ENCODE measurements around the gene AQP2. TPM values are rescaled to one million over a fixed set of nuclear protein-coding genes. Genes with fewer than 3 reads are reported as not detected.

The AQP2 gene
- total RNA-seq, 1 experiment from 2014 or later = 0.36 TPM

GRCh38 chr12:50006280-50006679 is 55.7 kb downstream of the AQP2 start:
- in situ Hi-C loops (cut with HindIII; ENCODE audit: low pct_unique_long_range_greater_than_20kb, low sequenced_read_pairs) = no loop called here
- POLR2A ChIA-PET = interaction anchor here (0.7 to 1.1 kb wide), 2 partner anchors 12 to 253 kb away, joined by 3 to 4 read pairs; no protein-coding TSS in a partner anchor
- Histone ChIP-seq H3K36me3 (ENCODE audit: control insufficient read depth, insufficient read depth, low read length) (peaks cover 60% of the 10 kb centered on the region), H3K27ac (ENCODE audit: low read length) (peak overlapping the region; percentile 61), H3K4me3 (ENCODE audit: low read depth in 2 of 2, low read length in 2 of 2) (no peak overlapping the region), H3K9me3 (ENCODE audit: control insufficient read depth, insufficient read depth, low read depth, low read length) (no peaks in the 10 kb centered on the region), H3K4me1 (ENCODE audit: control insufficient read depth, insufficient read depth, low read length) (peaks cover 16% of the 10 kb centered on the region), H3K27me3 (ENCODE audit: control insufficient read depth, insufficient read depth, low read length) (no peaks in the 10 kb centered on the region)
- DNase-seq (ENCODE audit: low read depth, low spot score) (no peak), ATAC-seq (no peak)
- CTCF ChIA-PET = interaction anchor here (0.8 kb wide), 1 partner anchor 30 kb away, joined by 7 read pairs; no protein-coding TSS in a partner anchor
- intact Hi-C loops (cut with micrococcal nuclease; ENCODE audit: unreplicated experiment) = no loop called here
- no TSS peak for BruUV-seq (replicated peaks)
- no peak for TF ChIP-seq TCF7L2 (IDR thresholded peaks at IDR 0.05; ENCODE audit: low read depth, low read length)
- no peak for TF ChIP-seq CTCF (IDR thresholded peaks at IDR 0.05)

- H3K4me3 ChIP-seq (ENCODE audit: low read depth in 2 of 2, low read length in 2 of 2) = no peak overlapping the region
- H3K4me1 ChIP-seq (ENCODE audit: control insufficient read depth, insufficient read depth, low read length) = peaks cover 16% of the 10 kb centered on the region
- H3K27ac ChIP-seq (ENCODE audit: low read length) = peak overlapping the region; percentile 61
- H3K36me3 ChIP-seq (ENCODE audit: control insufficient read depth, insufficient read depth, low read length) = peaks cover 56% of the 10 kb centered on the region
- peak; percentile 73 for ATAC-seq
- CTCF ChIA-PET = interaction anchor here (0.6 to 0.8 kb wide), 2 partner anchors 27 to 29 kb away, joined by 7 to 8 read pairs; no protein-coding TSS in a partner anchor
- in situ Hi-C loops (cut with HindIII; ENCODE audit: low pct_unique_long_range_greater_than_20kb, low sequenced_read_pairs) = no loop called here
- H3K9me3 ChIP-seq (ENCODE audit: control insufficient read depth, insufficient read depth, low read depth, low read length) = no peaks in the 10 kb centered on the region
- TF ChIP-seq TCF7L2 (IDR thresholded peaks at IDR 0.05; ENCODE audit: low read depth, low read length) (peak; percentile 59; the same call in 1 of the 2 replicates), CTCF (IDR thresholded peaks at IDR 0.05) (no peak), POLR2AphosphoS5 (IDR thresholded peaks at IDR 0.05; ENCODE audit: low read depth, low read length) (no peak), REST (IDR thresholded peaks at IDR 0.05; ENCODE audit: insufficient read depth in 1 of 2, low read depth in 2 of 2, low read length in 1 of 2) (no peak), SIN3A (IDR thresholded peaks at IDR 0.05; ENCODE audit: borderline replicate concordance, insufficient read depth, low read depth, low read length) (no peak)
- no TSS peak for BruUV-seq (replicated peaks)
- intact Hi-C loops (cut with micrococcal nuclease; ENCODE audit: unreplicated experiment) = no loop called here
- no peak for DNase-seq (ENCODE audit: low read depth, low spot score)
- H3K27me3 ChIP-seq (ENCODE audit: control insufficient read depth, insufficient read depth, low read length) = no peaks in the 10 kb centered on the region
- POLR2A ChIA-PET = interaction anchor here (0.7 to 1.1 kb wide), 2 partner anchors 12 to 252 kb away, joined by 3 to 4 read pairs; no protein-coding TSS in a partner anchor
These were observed 56.4 kb downstream of the AQP2 start for GRCh38 chr12:50006754-50007442.

Other genes starting within 250 kb of the AQP2 start
- gene FMNL3, start 243.3 kb upstream of the AQP2 start, total RNA-seq (2021; ENCODE audit: unreplicated experiment) = 25.7 TPM
- gene TMBIM6, start 209.2 kb upstream of the AQP2 start, total RNA-seq (2021; ENCODE audit: unreplicated experiment) = 525 TPM
- 17.3 TPM for gene NCKAP5L, start 122.3 kb upstream of the AQP2 start, total RNA-seq (2021; ENCODE audit: unreplicated experiment)
- gene BCDIN3D, start 107.6 kb upstream of the AQP2 start, total RNA-seq (2021; ENCODE audit: unreplicated experiment) = 4.8 TPM
- 0.49 TPM for gene FAIM2, start 46.8 kb upstream of the AQP2 start, total RNA-seq (2021; ENCODE audit: unreplicated experiment)
- gene AQP5, start 11.1 kb downstream of the AQP2 start, total RNA-seq (2021; ENCODE audit: unreplicated experiment) = 0.72 TPM
- gene AQP6, start 22.2 kb downstream of the AQP2 start, total RNA-seq (2021; ENCODE audit: unreplicated experiment) = 0.31 TPM
- 147 TPM for gene RACGAP1, start 74.8 kb downstream of the AQP2 start, total RNA-seq (2021; ENCODE audit: unreplicated experiment)
- 13.5 TPM for gene ASIC1, start 106.9 kb downstream of the AQP2 start, total RNA-seq (2021; ENCODE audit: unreplicated experiment)
- 84.9 TPM for gene SMARCD1, start 134.6 kb downstream of the AQP2 start, total RNA-seq (2021; ENCODE audit: unreplicated experiment)
- gene GPD1, start 153.3 kb downstream of the AQP2 start, total RNA-seq (2021; ENCODE audit: unreplicated experiment) = 0.28 TPM
- gene COX14, start 161.5 kb downstream of the AQP2 start, total RNA-seq (2021; ENCODE audit: unreplicated experiment) = 74.5 TPM
- gene CERS5, start 216.6 kb downstream of the AQP2 start, total RNA-seq (2021; ENCODE audit: unreplicated experiment) = 50.5 TPM

Data from Panc1 (cell line).